Ectodermal cell (in vitro differentiated cells): ENCODE results near the gene PPP4C.

Experiments
- H3K27ac ChIP-seq: 2 replicates; pipeline ENCODE4 v1.7.0; 2013; ENCODE audit warnings: mild to moderate bottlenecking, low read depth, low read length; ENCODE audit not compliant: insufficient read depth, poor library complexity, severe bottlenecking
- H3K27me3 ChIP-seq: 2 replicates; pipeline ENCODE4 v1.7.0; 2013; ENCODE audit warnings: mild to moderate bottlenecking, low read length; ENCODE audit not compliant: insufficient read depth, control insufficient read depth, poor library complexity, severe bottlenecking
- H3K36me3 ChIP-seq: one replicate; pipeline ENCODE4 v1.7.0; 2013; ENCODE audit warnings: low read length; ENCODE audit not compliant: control insufficient read depth, insufficient read depth
- H3K4me1 ChIP-seq: one replicate; pipeline ENCODE4 v1.7.0; 2013; ENCODE audit warnings: low read length; ENCODE audit not compliant: control insufficient read depth, insufficient read depth
- H3K4me3 ChIP-seq: 2 replicates; pipeline ENCODE4 v1.7.0; 2013; ENCODE audit warnings: low read depth, low read length, control low read depth; ENCODE audit not compliant: insufficient read depth
- H3K9me3 ChIP-seq: 2 replicates; pipeline ENCODE4 v1.7.0; 2013; ENCODE audit warnings: mild to moderate bottlenecking, low read length, moderate library complexity; ENCODE audit not compliant: control insufficient read depth
- WGBS, 2 experiments: methylation state at CpG; one replicate each; pipeline ENCODE4 v1.1.7; 2013; ENCODE audit warnings: missing lambda C conversion rate in 2 of 2; 5-methylcytosine and 5-hydroxymethylcytosine counted together

The PPP4C gene

GRCh38 chr16:30079480-30079879, 3.7 kb downstream of the PPP4C start:
- WGBS, 2 experiments, result 93 to 94% methylated on average over 7 of the region's 7 CpGs
- Histone ChIP-seq H3K27me3 (no peaks in the 10 kb centered on the region), H3K27ac (no peak overlapping the region), H3K4me3 (no peak overlapping the region), H3K36me3 (peaks cover 40% of the 10 kb centered on the region), H3K9me3 (no peaks in the 10 kb centered on the region), H3K4me1 (no peaks in the 10 kb centered on the region)

GRCh38 chr16:30082545-30083090, 6.8 kb downstream of the PPP4C start:
- Histone ChIP-seq H3K27ac (no peak overlapping the region), H3K9me3 (no peaks in the 10 kb centered on the region), H3K27me3 (no peaks in the 10 kb centered on the region), H3K4me1 (no peaks in the 10 kb centered on the region), H3K4me3 (no peak overlapping the region), H3K36me3 (peaks cover 52% of the 10 kb centered on the region)
- 91 to 92% methylated on average over 20 of the region's 20 CpGs for WGBS, 2 experiments

- no peak overlapping the region for H3K27ac ChIP-seq
- H3K4me1 ChIP-seq, result no peaks in the 10 kb centered on the region
- peaks cover 49% of the 10 kb centered on the region for H3K36me3 ChIP-seq
- no peaks in the 10 kb centered on the region for H3K9me3 ChIP-seq
- 95 to 96% methylated on average over 24 of the region's 24 CpGs for WGBS, 2 experiments
- H3K4me3 ChIP-seq, result no peak overlapping the region
- H3K27me3 ChIP-seq, result no peaks in the 10 kb centered on the region
Measured at GRCh38 chr16:30083216-30084055, 7.6 kb downstream of the PPP4C start.

GRCh38 chr16:30084096-30084815, 8.5 kb downstream of the PPP4C start:
- Histone ChIP-seq H3K27me3 (no peaks in the 10 kb centered on the region), H3K4me3 (no peak overlapping the region), H3K27ac (no peak overlapping the region), H3K4me1 (no peaks in the 10 kb centered on the region), H3K9me3 (no peaks in the 10 kb centered on the region), H3K36me3 (peaks cover 44% of the 10 kb centered on the region)
- WGBS, 2 experiments, result 89 to 91% methylated on average over 18 of the region's 18 CpGs

DNA sequence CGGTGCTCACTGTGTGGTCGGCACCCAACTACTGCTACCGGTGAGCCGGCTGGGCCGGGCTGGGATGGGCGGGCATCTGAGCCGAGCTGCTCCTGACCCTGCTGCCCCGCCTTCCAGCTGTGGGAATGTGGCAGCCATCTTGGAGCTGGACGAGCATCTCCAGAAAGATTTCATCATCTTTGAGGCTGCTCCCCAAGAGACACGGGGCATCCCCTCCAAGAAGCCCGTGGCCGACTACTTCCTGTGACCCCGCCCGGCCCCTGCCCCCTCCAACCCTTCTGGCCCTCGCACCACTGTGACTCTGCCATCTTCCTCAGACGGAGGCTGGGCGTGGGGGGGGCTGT, 9.0 kb downstream of the PPP4C start:
- peaks cover 39% of the 10 kb centered on the region for H3K36me3 ChIP-seq
- WGBS, 2 experiments, result 92 to 93% methylated on average over 17 of the region's 17 CpGs
- no peaks in the 10 kb centered on the region for H3K4me1 ChIP-seq
- H3K9me3 ChIP-seq, result no peaks in the 10 kb centered on the region
- H3K4me3 ChIP-seq, result no peak overlapping the region
- H3K27me3 ChIP-seq, result no peaks in the 10 kb centered on the region
- no peak overlapping the region for H3K27ac ChIP-seq

- no peaks in the 10 kb centered on the region for H3K9me3 ChIP-seq
- H3K4me1 ChIP-seq, result no peaks in the 10 kb centered on the region
- no peak overlapping the region for H3K27ac ChIP-seq
- peaks cover 38% of the 10 kb centered on the region for H3K36me3 ChIP-seq
- H3K27me3 ChIP-seq, result no peaks in the 10 kb centered on the region
- H3K4me3 ChIP-seq, result no peak overlapping the region
- WGBS, 2 experiments, result 86 to 88% methylated on average over 3 of the region's 3 CpGs
Measured at GRCh38 chr16:30085247-30085646, 9.5 kb downstream of the PPP4C start.

GRCh38 chr16:30085820-30086219, 10.0 kb downstream of the PPP4C start:
- Histone ChIP-seq H3K4me1 (no peaks in the 10 kb centered on the region), H3K27ac (no peak overlapping the region), H3K9me3 (no peaks in the 10 kb centered on the region), H3K36me3 (peaks cover 36% of the 10 kb centered on the region), H3K27me3 (no peaks in the 10 kb centered on the region), H3K4me3 (no peak overlapping the region)
- 80 to 84% methylated on average over 6 of the region's 6 CpGs for WGBS, 2 experiments

DNA sequence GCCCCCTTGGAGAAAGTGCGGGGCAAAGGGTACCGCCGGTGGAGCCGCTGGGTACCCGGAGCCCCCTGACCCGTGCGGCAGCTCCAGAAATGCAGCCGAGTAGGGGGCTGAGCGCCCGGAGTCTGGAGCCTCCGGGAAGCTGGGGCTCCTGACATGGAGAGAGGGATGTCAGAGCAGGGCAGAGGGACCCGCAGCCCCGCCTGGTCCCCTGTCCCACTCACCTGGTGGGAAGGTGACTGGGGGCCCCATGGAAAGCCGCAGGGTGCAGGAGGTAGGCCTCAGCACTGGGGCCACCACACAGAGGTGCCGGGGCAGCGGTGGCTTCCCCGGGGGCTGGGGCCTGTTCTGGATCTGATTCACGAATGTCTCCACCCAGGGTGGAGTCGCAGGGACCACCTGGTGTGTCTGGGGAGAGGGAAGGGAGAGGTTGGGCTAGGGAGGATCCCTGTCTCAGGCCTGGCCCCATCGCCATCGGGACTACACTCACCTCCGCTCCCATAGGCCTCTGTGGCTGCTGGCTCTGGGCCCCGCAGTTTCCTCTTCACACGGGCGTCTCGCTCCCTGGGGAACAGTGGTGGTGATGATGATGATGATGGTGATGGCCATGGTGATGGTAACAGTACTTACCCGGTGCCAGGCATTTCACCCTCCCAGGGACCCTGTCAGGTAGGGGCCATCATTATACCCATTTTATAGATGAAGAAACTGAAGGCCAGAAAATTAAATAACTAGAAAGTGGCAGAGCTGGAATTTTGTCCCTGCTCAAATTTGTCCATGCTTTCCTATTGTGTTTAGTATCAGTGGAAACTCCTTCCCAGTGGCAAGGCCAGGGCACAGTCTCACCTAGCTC, 10.7 kb downstream of the PPP4C start:
- no peaks in the 10 kb centered on the region for H3K27me3 ChIP-seq
- no peaks in the 10 kb centered on the region for H3K4me1 ChIP-seq
- no peaks in the 10 kb centered on the region for H3K9me3 ChIP-seq
- H3K4me3 ChIP-seq, result no peak overlapping the region
- no peak overlapping the region for H3K27ac ChIP-seq
- 94 to 95% methylated on average over 27 of the region's 27 CpGs for WGBS, 2 experiments
- peaks cover 29% of the 10 kb centered on the region for H3K36me3 ChIP-seq

DNA sequence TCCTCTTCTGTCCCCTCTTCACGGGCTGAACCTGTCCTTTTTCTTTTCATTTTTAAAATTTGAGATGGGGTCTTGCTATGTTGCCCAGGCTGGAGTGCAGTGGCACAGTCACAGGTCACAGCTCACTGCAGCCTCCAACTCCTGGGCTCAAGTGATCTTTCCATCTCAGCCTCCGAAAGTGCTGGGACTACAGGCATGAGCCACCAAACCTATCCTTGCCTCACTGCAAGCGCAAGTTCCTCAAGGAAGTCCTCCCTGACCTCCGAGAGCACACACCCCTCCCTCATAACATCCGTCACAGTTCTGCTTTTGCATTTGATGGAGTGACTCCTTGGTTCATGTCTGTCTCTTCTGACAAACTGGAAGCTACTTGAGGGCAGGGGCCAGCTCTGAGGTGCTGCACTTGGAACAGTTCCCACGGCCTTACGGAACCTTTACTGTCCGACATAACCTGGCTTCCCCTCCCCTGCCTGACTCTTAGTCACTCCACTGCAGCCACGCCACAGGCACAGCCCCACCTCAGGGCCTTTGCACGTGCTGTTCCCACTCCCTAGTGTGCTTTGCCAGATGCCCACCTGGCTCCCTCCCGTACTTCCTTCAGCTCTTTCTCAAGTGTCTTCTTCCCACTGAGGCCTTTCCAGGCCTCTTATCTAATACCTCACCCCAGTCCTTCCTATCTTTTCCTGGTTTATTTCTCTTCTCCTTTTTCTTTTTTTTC, 11.5 kb downstream of the PPP4C start:
- H3K9me3 ChIP-seq, result no peaks in the 10 kb centered on the region
- H3K27ac ChIP-seq, result no peak overlapping the region
- no peak overlapping the region for H3K4me3 ChIP-seq
- 90 to 91% methylated on average over 11 of the region's 11 CpGs for WGBS, 2 experiments
- H3K27me3 ChIP-seq, result no peaks in the 10 kb centered on the region
- no peaks in the 10 kb centered on the region for H3K4me1 ChIP-seq
- peaks cover 27% of the 10 kb centered on the region for H3K36me3 ChIP-seq
